ENCODE results near the gene PPFIBP2.

The PPFIBP2 gene

DNA sequence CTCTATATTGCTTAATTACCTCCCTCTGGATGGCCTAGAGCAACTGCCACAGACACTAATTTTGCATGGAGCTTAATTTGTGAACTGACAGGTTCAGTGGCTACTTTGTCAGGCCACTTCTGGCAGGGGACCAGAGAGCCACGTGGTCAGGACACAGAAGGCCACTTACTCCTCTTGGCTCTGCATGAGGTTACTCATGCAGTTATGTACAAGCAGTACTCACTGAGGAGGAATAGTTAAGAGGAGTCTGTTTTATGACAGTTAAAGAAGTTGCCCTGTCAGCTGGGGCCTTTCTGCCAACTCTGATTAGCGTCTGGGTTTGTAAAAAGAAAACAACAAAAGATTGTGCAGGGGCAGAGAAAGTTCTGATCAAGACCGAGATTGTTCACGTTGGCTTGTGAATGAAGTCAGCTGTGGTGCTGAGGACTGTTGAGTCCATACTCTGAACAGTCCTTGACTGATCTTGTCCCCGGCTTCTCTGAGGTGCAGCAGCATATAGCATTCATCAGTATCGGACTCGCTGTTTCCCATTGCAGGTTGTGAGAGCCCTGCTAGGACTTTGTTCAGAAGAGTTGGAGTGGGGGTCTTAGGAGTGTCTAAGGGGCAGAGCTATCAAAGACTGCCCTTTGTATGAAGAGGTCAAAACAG lies 41.4 kb downstream of the PPFIBP2 start:
- no peak for DNase-seq

DNA sequence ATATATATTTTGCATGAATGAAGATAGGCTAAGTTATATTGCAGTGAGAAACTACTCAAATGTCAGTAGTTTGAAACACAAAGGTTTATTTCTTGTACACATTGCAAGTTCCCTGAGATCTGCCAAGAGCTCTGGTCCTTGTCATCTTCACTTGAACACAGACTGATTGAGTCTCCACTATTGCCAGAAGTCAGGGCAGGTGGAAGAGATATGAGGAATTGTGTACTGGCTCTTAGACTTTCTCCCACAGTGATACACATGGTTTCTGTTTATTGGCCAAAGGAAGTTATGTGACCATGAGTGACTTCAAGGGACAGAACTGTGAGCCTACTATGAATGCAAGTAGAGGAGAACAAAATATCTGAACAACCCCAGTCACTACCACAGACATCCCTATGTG lies 44.2 kb downstream of the PPFIBP2 start:
- DNase-seq: no peak

DNA sequence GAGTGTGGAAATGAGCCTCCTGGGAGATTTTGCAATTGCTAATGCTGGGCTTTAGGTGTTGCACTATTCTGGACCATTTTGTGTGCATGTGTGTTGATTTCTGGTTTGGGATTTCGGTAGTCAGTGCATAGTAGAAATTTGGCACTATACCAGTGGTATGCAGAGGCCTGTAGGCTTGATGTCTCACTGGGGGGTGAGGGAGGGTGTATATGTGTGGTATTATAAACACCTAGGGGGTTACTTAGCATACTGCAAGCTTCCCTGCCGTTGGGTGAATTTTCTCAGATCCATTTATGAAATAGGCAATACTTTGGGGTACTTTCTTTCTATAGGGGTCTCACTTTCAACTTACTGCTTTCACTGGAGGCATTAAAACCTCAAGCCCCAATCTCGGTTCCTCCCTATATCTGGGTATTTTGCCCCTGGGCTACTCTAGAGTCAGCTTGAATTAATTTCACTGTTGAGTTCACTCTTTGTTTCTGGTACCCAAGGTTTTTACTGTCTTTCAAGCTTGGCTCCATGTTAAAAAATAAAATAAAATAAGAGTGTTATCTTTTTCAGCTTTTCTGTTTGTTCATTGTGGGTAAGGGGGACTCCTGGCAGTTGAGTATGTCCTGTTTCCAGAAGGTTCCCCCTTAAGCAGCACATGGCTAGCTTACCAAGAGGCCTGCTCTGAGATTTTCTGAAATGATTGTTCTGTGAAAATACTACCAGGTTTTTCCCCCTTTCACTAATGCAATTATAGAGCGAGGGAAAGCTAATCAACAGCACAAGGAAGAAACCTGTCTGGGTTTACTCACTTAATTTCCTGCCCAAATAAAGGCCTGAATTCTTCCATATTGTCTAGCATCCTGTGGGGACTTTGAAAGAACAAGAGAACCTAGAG lies 45.8 kb downstream of the PPFIBP2 start:
- no peak for DNase-seq

DNA sequence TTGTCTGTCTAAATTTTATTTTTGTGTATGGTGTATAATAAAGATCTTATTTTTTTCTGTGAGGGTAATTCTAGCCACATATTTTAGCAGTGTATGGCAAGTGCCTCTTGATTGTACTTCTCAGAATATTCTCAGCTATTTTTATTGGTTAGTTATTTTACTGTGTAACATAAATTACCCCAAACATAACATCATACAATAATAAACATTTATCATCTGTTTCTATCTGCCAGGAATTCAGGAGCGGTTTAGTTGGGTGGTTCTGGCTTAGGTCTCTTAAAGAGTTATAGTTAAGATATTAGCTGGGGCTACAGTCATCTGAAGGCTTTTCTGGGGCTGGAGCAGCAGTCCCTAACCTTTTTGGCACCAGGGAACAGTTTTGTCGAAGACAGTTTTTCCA lies 47.8 kb downstream of the PPFIBP2 start:
- no peak for DNase-seq

DNA sequence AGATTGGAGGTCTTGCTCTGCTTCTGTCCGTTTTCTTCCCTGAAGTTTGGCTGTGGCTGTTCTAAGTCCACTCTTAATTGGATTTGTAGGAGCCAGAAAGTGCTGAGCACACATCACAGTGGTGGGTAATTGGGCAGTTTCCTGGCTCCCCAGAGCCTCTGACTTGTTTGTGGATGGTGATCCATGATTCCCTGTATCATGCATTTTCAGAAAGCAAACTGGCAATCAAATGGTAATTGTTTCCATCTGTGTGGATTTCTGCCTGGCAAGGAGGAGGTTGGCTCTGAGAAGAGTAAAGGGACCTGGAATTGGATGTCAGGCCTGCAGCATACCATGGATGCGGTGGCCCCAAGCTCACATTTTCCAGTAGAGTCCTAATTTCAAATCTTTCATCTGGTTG lies 49.5 kb downstream of the PPFIBP2 start:
- DNase-seq: no peak

- no peak for DNase-seq
Observed at GRCh38 chr11:7564803-7565202, 51.0 kb downstream of the PPFIBP2 start.

DNA sequence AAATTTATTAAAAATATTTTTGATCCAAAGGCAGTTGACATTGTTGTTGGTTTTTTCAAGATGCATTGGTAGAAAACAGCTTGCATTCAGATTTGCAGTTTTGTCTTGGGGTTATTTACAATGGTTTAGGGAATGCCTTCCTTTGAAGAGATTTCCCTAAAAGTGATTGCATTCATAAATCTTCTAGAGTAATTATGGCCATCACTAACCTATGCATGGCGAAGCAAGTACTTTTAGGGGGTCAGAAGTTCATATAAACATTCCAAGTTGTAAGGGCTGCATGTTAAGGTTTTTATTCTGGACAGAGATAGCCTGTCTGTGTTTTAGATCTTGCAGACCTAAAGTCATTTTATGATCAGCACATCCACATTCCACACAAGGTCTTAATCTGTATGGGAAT lies 53.5 kb downstream of the PPFIBP2 start:
- no peak for DNase-seq

DNA sequence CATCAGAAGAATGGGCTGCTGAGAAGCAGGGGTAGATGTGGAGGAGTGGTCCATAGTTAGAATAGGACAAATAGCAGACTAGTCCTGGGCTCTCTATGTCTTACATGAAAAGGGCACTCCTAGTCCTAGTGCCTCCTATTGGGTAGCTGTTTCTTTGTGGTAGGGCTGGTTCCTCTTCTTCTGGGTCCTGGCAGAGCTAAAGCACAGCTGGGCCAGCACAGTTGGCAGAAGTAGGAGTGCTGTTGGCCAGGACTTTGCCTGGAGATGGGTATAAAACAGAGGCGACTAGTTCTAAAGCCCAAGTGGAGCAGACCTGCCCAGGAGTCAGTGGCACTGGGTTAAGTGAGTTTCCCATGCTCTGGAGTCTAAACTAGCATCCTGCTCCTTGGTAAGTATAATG lies 55.2 kb downstream of the PPFIBP2 start:
- no peak for DNase-seq

- no peak for DNase-seq
Observed at GRCh38 chr11:7570241-7570640, 56.4 kb downstream of the PPFIBP2 start.

DNA sequence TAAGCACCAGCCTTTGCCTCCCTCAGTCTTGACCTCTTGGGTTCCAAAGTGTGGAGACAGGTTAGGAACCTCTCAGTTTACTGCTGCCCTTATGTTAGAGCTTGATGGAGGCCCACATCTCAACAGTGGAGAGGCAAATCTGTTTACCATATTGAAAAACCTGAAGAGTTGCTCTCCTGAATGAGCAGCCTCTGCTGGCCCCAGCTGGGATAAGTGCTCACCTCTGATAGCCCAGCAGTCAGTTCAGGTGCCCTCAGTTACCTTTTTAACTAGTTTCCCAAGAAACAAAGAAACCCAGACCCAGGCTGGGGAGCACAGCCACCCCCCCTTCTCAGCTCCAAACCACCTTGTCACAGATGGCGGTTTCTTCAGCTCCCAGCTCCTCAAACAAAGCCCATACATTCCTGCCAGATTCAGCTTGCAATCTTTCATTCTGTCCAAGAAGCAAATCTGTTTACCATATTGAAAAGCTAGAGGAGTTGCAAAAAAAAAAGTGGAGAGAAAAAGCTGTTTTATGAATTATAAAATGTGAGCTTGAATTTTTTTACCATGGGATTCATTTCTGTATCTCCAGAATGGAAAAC lies 57.2 kb downstream of the PPFIBP2 start:
- no peak for DNase-seq

DNA sequence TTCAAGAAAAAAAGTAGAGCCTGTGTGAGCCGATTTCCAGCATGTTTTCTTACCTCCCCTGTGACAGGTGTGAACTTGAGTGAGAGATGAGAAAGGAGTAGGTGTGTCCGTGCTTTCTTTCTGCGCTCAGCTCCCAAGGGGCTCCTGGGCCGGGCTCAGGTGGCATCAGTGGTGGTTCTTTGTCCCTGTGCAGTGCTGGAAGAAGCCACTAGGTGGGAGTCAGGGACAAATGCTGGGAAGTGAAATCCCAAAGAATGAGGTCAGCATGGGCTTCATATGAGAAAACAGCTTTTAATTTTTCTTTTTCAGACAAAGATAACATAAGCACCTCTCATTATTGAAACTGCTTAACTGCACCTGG lies 57.8 kb downstream of the PPFIBP2 start:
- DNase-seq: peak; percentile 34 to 45

DNA sequence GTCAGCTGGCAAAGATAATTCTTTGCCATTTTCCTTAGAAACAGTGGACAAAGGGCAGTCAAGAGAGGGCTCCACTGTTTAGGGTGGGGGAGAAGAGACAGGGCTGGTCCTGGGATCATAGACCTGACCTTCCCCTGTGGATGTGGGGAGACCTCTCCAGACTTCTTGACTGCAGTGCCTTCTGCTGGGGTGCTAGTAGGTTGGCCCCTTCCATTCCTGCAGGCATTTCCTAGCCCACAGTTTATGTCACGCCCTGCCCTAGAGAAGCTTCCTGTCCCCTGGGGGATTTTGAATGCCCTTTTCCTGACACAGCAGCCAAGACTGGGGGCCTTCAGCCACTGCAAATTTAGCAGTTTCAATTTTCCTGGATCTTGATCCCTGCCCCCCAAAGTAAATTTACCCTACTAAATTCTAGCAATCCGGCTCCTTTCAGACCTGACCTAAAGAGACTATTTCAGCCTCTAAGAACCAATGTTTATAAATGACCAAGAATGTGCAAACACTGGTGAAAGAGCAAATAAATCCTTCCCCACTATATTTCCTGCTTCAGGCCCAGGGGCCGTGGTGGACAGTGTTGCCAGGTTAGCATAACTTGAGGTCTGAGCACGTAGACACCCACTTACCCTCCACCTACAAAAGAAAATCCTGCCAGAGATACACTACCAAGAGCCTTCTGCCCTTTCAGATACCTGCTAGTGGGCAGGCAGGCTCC lies 58.4 kb downstream of the PPFIBP2 start:
- DNase-seq: no peak

DNA sequence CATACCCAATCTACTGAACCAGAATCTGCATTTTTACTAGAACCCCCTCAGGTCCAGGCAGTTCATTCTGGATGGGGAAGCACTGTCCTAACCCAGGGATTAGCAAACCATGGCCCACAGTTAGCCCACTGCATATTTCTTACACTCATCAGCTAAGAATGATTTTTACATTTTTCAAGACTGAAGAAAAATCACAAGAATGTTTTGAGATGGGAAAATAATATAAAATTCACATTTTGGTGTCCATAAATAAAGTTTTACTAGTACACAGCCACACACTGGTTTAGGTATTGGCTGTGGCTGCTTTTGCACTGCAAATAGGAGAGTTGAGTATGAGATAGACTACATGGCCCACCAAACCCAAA lies 59.4 kb downstream of the PPFIBP2 start:
- no peak for DNase-seq

DNA sequence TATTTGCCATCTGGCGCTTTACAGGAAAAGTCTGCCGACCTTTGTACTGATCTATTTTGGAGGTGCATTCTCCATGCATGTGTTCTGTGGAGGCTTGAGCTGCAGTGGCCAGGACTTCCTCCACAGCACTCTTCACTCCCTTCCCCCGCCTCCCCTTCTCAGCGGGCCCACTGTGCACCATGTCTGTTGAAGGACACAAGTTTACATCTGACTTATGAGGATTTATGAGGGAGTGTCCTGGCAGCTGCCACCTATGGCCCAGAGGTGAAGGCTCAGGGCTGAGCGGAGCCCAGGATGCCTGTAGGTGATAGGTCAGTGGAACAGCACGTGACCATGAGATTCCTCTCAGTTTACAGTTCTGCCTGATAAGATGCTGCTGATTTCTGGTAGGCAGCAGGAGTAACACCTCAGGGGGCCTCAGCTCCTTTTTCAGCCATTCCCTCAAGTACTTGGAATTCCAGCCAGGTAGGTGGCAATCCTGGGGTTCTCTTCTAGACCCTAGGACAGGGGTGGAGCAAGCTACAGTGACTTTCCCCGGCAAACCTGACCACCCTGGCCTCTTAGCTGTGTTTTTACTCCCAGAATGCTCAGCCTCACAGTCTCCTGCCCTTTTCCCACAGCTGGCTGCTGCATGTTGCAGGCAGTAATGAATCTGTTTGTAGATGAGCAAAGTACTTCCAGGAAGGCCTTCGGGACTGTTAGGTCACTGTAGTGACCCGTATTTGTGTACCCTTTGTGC lies 59.9 kb downstream of the PPFIBP2 start:
- no peak for DNase-seq

GRCh38 chr11:7574491-7575130 lies 60.8 kb downstream of the PPFIBP2 start:
- DNase-seq: no peak

- peak; percentile 49 to 50 for DNase-seq
Observed at GRCh38 chr11:7575841-7576725, 62.3 kb downstream of the PPFIBP2 start.

GRCh38 chr11:7576726-7577290 lies 63.0 kb downstream of the PPFIBP2 start:
- no peak for DNase-seq

- no peak for DNase-seq
Observed at GRCh38 chr11:7577291-7578190, 63.7 kb downstream of the PPFIBP2 start.

GRCh38 chr11:7578276-7578955 lies 64.6 kb downstream of the PPFIBP2 start:
- no peak for DNase-seq

Data from activated T-cell treated with anti-CD3 and anti-CD28 coated beads, Interleukin-2, amount 50 U/mL, for 48 hours (primary cell).